Measurements from ENCODE around the gene BAIAP2L1. TPM values are rescaled to one million over a fixed set of nuclear protein-coding genes. Genes with fewer than 3 reads are reported as not detected.

BAIAP2L1 gene
- total and polyA plus RNA-seq, 2 donors (not counting 3 experiments of a cell fraction or from before 2014, with no cell fraction given) = 0.32 to 1.1 TPM

DNA sequence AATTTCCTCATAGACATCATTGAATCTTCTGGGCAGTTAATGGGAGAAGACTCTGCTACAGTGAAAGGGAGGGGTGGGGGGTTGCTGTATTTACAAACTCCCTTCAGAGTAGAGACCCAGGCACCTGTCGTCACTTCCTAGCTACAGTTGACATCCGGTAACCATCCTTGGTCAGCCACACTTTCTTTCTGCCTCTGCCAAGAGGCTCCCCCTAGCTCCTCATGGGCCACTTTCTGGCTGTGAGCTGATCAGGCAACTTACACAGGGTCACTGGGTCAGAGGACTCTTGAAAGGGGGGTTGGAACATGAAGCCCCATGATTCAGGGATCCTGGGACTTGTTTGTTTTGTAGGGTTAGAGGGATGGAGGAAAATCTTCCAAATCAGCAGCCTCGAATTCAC is 150.1 kb downstream of the BAIAP2L1 start:
- Histone ChIP-seq H2AFZ (ENCODE audit: low read depth, low read length) (peak overlapping the region; percentile 11), H3K79me2 (ENCODE audit: control insufficient read depth, insufficient read depth, low read length) (peaks cover 40% of the 10 kb centered on the region), H3K4me1 (ENCODE audit: control insufficient read depth, extremely low read depth, insufficient read depth, low read length) (peaks cover 47% of the 10 kb centered on the region), H3K9me1 (replicated peaks; ENCODE audit: control insufficient read depth, extremely low read depth, insufficient read depth, low read length) (no peaks in the 10 kb centered on the region), H3K36me3 (ENCODE audit: control insufficient read depth in 2 of 2, extremely low read depth in 1 of 2, insufficient read depth in 2 of 2, low read length in 2 of 2) (no peaks in the 10 kb centered on the region), H3K27ac (ENCODE audit: insufficient read depth, low read depth, low read length) (peak overlapping the region; percentile 58), H3K9me3 (replicated peaks; ENCODE audit: control insufficient read depth, insufficient read depth, low read length) (no peaks in the 10 kb centered on the region), H3K27me3 (ENCODE audit: control insufficient read depth in 2 of 2, insufficient read depth in 2 of 2, low read length in 2 of 2) (no peaks in the 10 kb centered on the region), H3K4me3 (replicated peaks in 1 of 3; ENCODE audit: insufficient read depth in 1 of 3, low read depth in 1 of 3, low read length in 3 of 3) (peak overlapping the region in 1 of 3 experiments; percentile 65), H3K9ac (replicated peaks; ENCODE audit: extremely low read depth, insufficient read depth, low read length) (peak overlapping the region; percentile 81), H4K20me1 (replicated peaks; ENCODE audit: control insufficient read depth, extremely low read depth, insufficient read depth, low read length) (no peaks in the 10 kb centered on the region), H3K4me2 (ENCODE audit: insufficient read depth, low read length) (peak overlapping the region; percentile 64)
- POLR2A ChIA-PET = interaction anchor here (0.8 kb wide), 1 partner anchor 15 kb away, joined by 3 read pairs; no protein-coding TSS in a partner anchor
- DNase-seq (ENCODE audit: low read depth, low spot score) = peak; percentile 35
- FAIRE-seq = no peak
- CTCF ChIA-PET = interaction anchor here (0.8 to 1.7 kb wide), 7 partner anchors 11 to 591 kb away, joined by 3 to 7 read pairs (median 4); partner anchors contain the start of gene BAIAP2L1
- TF ChIP-seq, protein P1, sequence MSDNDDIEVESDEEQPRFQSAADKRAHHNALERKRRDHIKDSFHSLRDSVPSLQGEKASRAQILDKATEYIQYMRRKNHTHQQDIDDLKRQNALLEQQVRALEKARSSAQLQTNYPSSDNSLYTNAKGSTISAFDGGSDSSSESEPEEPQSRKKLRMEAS (IDR thresholded peaks at IDR 0.05; ENCODE audit: insufficient read depth, insufficient read length) = no peak
- TF ChIP-seq POLR2AphosphoS5 (IDR thresholded peaks at IDR 0.05; ENCODE audit: insufficient read depth, low read depth, low read length) (no peak), MYC (IDR thresholded peaks at IDR 0.05; ENCODE audit: low read depth, low read length) (no peak), EZH2 (IDR thresholded peaks at IDR 0.05; ENCODE audit: borderline replicate concordance, low read depth, low read length, severe bottlenecking) (no peak)
- intact Hi-C loops (cut with micrococcal nuclease) = loop anchor here (1.0 to 2.0 kb wide), 2 partner anchors 16 to 150 kb away; partner anchors contain the start of gene BAIAP2L1
- TSS peak; percentile 31 for BruUV-seq (replicated peaks)
- dilution Hi-C loops (cut with MboI; ENCODE audit: extremely low pct_ligation_motif_present, low sequenced_read_pairs) = no loop called here

DNA sequence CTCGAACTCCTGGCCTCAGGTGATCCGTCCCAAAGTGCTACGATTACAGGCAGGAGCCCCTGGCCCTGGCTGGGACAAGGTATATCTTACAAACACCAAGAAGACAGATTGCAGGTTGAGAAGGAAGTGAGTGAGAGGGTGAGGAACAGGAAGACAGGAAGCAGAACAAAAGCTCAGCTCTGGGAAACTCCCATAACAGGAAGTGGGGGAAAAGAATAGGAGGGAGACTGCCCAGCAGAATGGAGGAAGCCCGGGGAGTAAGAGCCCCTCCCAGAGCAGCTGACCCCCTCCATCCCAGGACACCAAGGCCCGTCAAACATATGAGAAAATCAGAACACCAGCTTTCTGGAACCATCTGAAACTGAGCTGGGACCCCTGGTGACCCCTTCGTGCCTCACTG is 151.8 kb downstream of the BAIAP2L1 start:
- CTCF ChIA-PET = interaction anchor here (0.7 to 1.7 kb wide), 3 partner anchors 18 to 228 kb away, joined by 4 to 7 read pairs (median 4); partner anchors contain the start of gene BAIAP2L1
- H3K4me3 ChIP-seq (replicated peaks in 1 of 3; ENCODE audit: insufficient read depth in 1 of 3, low read depth in 1 of 3, low read length in 3 of 3) = no peak overlapping the region
- no peaks in the 10 kb centered on the region for H3K9me1 ChIP-seq (replicated peaks; ENCODE audit: control insufficient read depth, extremely low read depth, insufficient read depth, low read length)
- peak overlapping the region; percentile 34 for H3K27ac ChIP-seq (ENCODE audit: insufficient read depth, low read depth, low read length)
- POLR2A ChIA-PET = interaction anchor here (0.6 kb wide), 1 partner anchor 14 kb away, joined by 3 read pairs; no protein-coding TSS in a partner anchor
- H3K9me3 ChIP-seq (replicated peaks; ENCODE audit: control insufficient read depth, insufficient read depth, low read length) = no peaks in the 10 kb centered on the region
- peaks cover 40% of the 10 kb centered on the region for H3K79me2 ChIP-seq (ENCODE audit: control insufficient read depth, insufficient read depth, low read length)
- H2AFZ ChIP-seq (ENCODE audit: low read depth, low read length) = no peak overlapping the region
- intact Hi-C loops (cut with micrococcal nuclease) (loop anchor here (1.0 to 5.0 kb wide), 2 partner anchors 170 to 1078 kb away; partner anchors contain the start of gene ARPC1A), dilution Hi-C loops (cut with MboI; ENCODE audit: extremely low pct_ligation_motif_present, low sequenced_read_pairs) (no loop called here)
- FAIRE-seq = peak; percentile 96
- TF ChIP-seq FOS (IDR thresholded peaks at IDR 0.05; ENCODE audit: borderline replicate concordance, insufficient read depth, low read length) (no peak), POLR2AphosphoS5 (IDR thresholded peaks at IDR 0.05; ENCODE audit: insufficient read depth, low read depth, low read length) (peak; percentile 62)
- H3K4me1 ChIP-seq (ENCODE audit: control insufficient read depth, extremely low read depth, insufficient read depth, low read length) = peaks cover 55% of the 10 kb centered on the region
- no peaks in the 10 kb centered on the region for H3K27me3 ChIP-seq (ENCODE audit: control insufficient read depth in 2 of 2, insufficient read depth in 2 of 2, low read length in 2 of 2)
- H4K20me1 ChIP-seq (replicated peaks; ENCODE audit: control insufficient read depth, extremely low read depth, insufficient read depth, low read length) = no peaks in the 10 kb centered on the region
- H3K36me3 ChIP-seq (ENCODE audit: control insufficient read depth in 2 of 2, extremely low read depth in 1 of 2, insufficient read depth in 2 of 2, low read length in 2 of 2) = peaks cover 0 to 7% of the 10 kb centered on the region in 2 experiments
- no peak overlapping the region for H3K9ac ChIP-seq (replicated peaks; ENCODE audit: extremely low read depth, insufficient read depth, low read length)
- DNase-seq (ENCODE audit: low read depth, low spot score) = peak; percentile 72
- BruUV-seq (replicated peaks) = no TSS peak
- H3K4me2 ChIP-seq (ENCODE audit: insufficient read depth, low read length) = peak overlapping the region; percentile 14

Data from endothelial cell of umbilical vein (primary cell).